ENCODE results near the gene TC2N.

GRCh38 chr14:91867316-91867988, at the start of gene TC2N:
- TF ChIP-seq CTCF (IDR thresholded peaks at IDR 0.05; ENCODE audit: insufficient read depth, low read depth, low read length) (no peak), EZH2 (IDR thresholded peaks at IDR 0.05; ENCODE audit: insufficient read depth, low read length) (no peak)

All from astrocyte (in vitro differentiated cells and primary cell).